ENCODE results near the gene CLASP2.
"Not testable (repeated sequence)": the region's sequence is repeated elsewhere in the genome, so short reads cannot be mapped to it uniquely, and the experiment has no call there.

The CLASP2 gene

DNA sequence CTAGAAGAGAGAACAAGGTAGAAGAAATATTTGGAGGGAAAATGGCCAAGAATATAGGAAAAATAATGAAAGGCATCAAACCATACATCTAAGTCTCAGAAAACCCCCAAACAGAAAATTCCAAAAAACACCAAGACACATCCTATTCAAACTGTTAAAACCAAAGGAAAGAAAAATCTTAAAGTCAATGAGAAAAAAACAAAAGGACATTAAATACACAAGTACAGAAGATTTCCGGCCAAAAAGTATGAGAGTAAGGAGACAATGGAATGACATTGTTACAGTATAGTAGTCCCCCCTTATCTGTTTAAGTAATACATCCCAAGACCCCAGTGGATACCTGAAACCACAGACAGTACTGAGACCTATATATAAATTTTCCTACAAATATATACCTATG, 18.8 kb downstream of the CLASP2 start:
- H3K9me3 ChIP-seq (ENCODE audit: control insufficient read depth in 5 of 5, low read length in 5 of 5): peaks cover 0 to 13% (median 6%) of the 10 kb centered on the region in 5 donors
- H3K36me3 ChIP-seq (ENCODE audit: control insufficient read depth in 5 of 5, insufficient read depth in 5 of 5, low read length in 5 of 5): peaks cover 0 to 2% (median 0%) of the 10 kb centered on the region in 5 donors
- H3K4me1 ChIP-seq (ENCODE audit: control insufficient read depth in 5 of 5, insufficient read depth in 5 of 5, low read length in 5 of 5): peaks cover 0 to 4% (median 0%) of the 10 kb centered on the region in 5 donors
- no peak overlapping the region for H3K27ac ChIP-seq (ENCODE audit: low read depth, low read length)
- no peak overlapping the region for H3K9ac ChIP-seq (ENCODE audit: low read length in 5 of 5)
- H3K4me3 ChIP-seq (ENCODE audit: low read depth in 1 of 5, low read length in 5 of 5): no peak overlapping the region
- H3K27me3 ChIP-seq (ENCODE audit: control insufficient read depth in 5 of 5, insufficient read depth in 4 of 5, low read length in 5 of 5): no peaks in the 10 kb centered on the region

DNA sequence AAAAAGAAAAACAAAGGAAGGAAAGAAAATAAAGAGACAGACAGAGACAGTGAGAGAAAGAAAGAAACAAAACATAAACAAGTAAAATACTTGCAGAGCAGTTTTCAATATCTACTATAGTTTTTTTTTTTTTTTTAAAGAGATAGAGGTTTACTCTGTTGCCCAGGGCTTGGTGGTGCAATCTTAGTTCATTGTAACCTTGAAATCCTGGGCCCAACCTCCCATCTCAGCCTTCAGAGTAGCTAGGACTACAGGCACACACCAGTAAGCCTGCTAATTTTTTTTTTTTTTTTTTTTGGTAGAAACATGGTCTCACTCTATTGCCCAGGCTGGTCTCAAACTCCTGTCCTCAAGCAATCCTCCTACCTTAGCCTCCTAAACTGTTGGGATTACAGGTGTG, 23.1 kb downstream of the CLASP2 start:
- Histone ChIP-seq H3K27ac (ENCODE audit: low read depth, low read length) (no peak overlapping the region), H3K4me3 (ENCODE audit: low read depth in 1 of 5, low read length in 5 of 5) (no peak overlapping the region), H3K36me3 (ENCODE audit: control insufficient read depth in 5 of 5, insufficient read depth in 5 of 5, low read length in 5 of 5) (peaks cover 0 to 5% (median 2%) of the 10 kb centered on the region in 5 donors)

DNA sequence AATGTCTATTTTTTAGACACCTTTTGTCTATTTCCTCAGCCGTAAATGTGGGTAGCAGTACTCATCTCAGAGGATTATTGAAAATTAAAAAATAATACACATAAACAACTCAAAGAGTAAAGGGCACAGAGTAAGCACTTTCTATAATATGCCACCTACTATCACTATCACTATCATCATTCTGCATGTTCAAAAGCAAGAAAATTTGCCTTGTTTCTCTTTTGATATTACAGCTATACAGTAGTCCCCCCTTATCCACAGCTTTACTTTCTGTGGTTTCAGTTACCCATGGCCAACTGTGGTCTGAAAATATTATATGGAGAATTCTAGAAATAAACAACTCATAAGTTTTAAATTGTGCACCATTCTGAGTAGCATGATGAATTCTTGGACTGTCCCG, 27.7 kb downstream of the CLASP2 start:
- Histone ChIP-seq H3K27me3 (ENCODE audit: control insufficient read depth in 5 of 5, insufficient read depth in 4 of 5, low read length in 5 of 5) (no peaks in the 10 kb centered on the region), H3K9ac (ENCODE audit: low read length in 5 of 5) (no peak overlapping the region), H3K27ac (ENCODE audit: low read depth, low read length) (no peak overlapping the region), H3K4me3 (ENCODE audit: low read depth in 1 of 5, low read length in 5 of 5) (no peak overlapping the region), H3K9me3 (ENCODE audit: control insufficient read depth in 5 of 5, low read length in 5 of 5) (no peaks in the 10 kb centered on the region), H3K36me3 (ENCODE audit: control insufficient read depth in 5 of 5, insufficient read depth in 5 of 5, low read length in 5 of 5) (peaks cover 2 to 10% (median 8%) of the 10 kb centered on the region in 5 donors), H3K4me1 (ENCODE audit: control insufficient read depth in 5 of 5, insufficient read depth in 5 of 5, low read length in 5 of 5) (no peaks in the 10 kb centered on the region)

More for the DNA sequence above, 23.1 kb downstream of the CLASP2 start:
- Histone ChIP-seq H3K9me3 (ENCODE audit: control insufficient read depth in 5 of 5, low read length in 5 of 5) (no peaks in the 10 kb centered on the region), H3K4me1 (ENCODE audit: control insufficient read depth in 5 of 5, insufficient read depth in 5 of 5, low read length in 5 of 5) (peaks cover 0 to 4% (median 0%) of the 10 kb centered on the region in 5 donors), H3K9ac (ENCODE audit: low read length in 5 of 5) (no peak overlapping the region), H3K27me3 (ENCODE audit: control insufficient read depth in 5 of 5, insufficient read depth in 4 of 5, low read length in 5 of 5) (no peaks in the 10 kb centered on the region)

DNA sequence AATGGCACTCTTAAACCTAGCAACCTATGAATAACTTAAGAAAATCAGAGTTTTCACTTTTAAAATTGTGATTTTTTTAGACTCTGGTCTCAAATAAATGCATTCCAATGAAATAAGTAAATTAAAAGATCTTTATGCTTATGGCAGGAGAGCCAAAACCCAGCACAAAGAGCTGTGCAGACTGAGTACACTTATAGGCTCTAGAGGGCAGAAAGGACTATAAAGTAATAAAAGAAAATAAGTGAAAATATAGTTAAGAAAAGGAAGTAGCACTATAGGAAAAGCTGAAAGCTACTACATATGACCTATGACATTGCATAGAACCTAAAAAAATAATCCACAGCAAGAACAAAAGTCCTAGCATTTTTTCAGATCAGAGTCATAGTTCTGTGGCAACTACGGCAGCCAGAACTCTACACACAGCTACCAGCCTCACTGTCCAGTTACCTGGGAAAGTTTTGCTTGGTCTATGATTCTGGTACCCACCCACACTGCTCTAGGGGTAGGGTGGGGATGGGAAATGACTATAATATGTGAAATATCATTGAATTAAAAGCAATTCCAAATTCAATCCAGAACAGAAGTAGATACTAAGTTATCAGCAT, 30.5 kb downstream of the CLASP2 start:
- no peaks in the 10 kb centered on the region for H3K9me3 ChIP-seq (ENCODE audit: control insufficient read depth in 5 of 5, low read length in 5 of 5)
- H3K27ac ChIP-seq (ENCODE audit: low read depth, low read length): no peak overlapping the region
- H3K27me3 ChIP-seq (ENCODE audit: control insufficient read depth in 5 of 5, insufficient read depth in 4 of 5, low read length in 5 of 5): no peaks in the 10 kb centered on the region
- peaks cover 4 to 19% (median 8%) of the 10 kb centered on the region in 5 donors for H3K36me3 ChIP-seq (ENCODE audit: control insufficient read depth in 5 of 5, insufficient read depth in 5 of 5, low read length in 5 of 5)
- H3K9ac ChIP-seq (ENCODE audit: low read length in 5 of 5): no peak overlapping the region
- H3K4me3 ChIP-seq (ENCODE audit: low read depth in 1 of 5, low read length in 5 of 5): no peak overlapping the region
- H3K4me1 ChIP-seq (ENCODE audit: control insufficient read depth in 5 of 5, insufficient read depth in 5 of 5, low read length in 5 of 5): no peaks in the 10 kb centered on the region

DNA sequence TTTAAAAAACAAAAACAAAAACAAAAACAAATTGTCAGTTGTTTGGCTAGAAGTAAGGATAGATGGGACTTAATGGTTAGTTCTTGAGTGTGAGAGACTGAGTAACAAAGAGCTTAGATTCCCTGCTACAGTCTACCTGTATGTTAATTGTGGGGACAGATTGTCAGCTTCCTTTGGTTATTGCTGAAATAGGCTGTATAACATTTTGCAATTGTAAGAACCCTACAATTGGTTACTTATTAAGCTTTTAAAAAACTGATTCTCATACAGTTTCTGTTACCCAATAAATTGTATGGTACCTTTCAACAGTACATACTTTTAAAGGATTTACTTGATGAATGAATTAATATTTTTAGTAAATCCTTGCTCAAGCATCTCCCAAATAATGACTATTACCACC, 35.3 kb downstream of the CLASP2 start:
- Histone ChIP-seq H3K36me3 (ENCODE audit: control insufficient read depth in 5 of 5, insufficient read depth in 5 of 5, low read length in 5 of 5) (peaks cover 7 to 23% (median 20%) of the 10 kb centered on the region in 5 donors), H3K27me3 (ENCODE audit: control insufficient read depth in 5 of 5, insufficient read depth in 4 of 5, low read length in 5 of 5) (no peaks in the 10 kb centered on the region), H3K27ac (ENCODE audit: low read depth, low read length) (no peak overlapping the region), H3K4me1 (ENCODE audit: control insufficient read depth in 5 of 5, insufficient read depth in 5 of 5, low read length in 5 of 5) (no peaks in the 10 kb centered on the region), H3K4me3 (ENCODE audit: low read depth in 1 of 5, low read length in 5 of 5) (no peak overlapping the region), H3K9ac (ENCODE audit: low read length in 5 of 5) (no peak overlapping the region), H3K9me3 (ENCODE audit: control insufficient read depth in 5 of 5, low read length in 5 of 5) (peaks cover 0 to 4% (median 0%) of the 10 kb centered on the region in 5 donors)

DNA sequence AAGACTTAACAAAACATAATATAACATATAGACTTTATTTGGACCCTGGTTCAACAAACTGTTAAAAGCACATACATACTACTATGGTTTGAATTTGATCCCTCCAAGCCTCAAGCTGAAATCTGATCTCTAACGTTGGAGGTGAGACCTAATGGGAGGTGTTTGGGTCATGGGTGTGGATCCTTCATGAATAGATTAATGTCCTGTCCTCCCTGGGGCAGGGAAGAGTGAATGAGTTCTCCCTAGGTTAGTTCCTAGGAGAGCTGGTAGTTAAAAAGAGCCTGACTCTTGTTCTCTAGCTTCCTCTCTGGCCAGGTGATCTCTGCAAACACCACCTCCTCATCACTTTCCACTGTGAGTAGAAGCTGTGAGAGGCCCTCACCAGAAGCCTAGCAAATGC, 36.4 kb downstream of the CLASP2 start:
- H3K36me3 ChIP-seq (ENCODE audit: control insufficient read depth in 5 of 5, insufficient read depth in 5 of 5, low read length in 5 of 5): peaks cover 7 to 23% (median 20%) of the 10 kb centered on the region in 5 donors
- H3K4me1 ChIP-seq (ENCODE audit: control insufficient read depth in 5 of 5, insufficient read depth in 5 of 5, low read length in 5 of 5): no peaks in the 10 kb centered on the region
- no peak overlapping the region for H3K9ac ChIP-seq (ENCODE audit: low read length in 5 of 5)
- peaks cover 0 to 4% (median 0%) of the 10 kb centered on the region in 5 donors for H3K9me3 ChIP-seq (ENCODE audit: control insufficient read depth in 5 of 5, low read length in 5 of 5)
- no peak overlapping the region for H3K27ac ChIP-seq (ENCODE audit: low read depth, low read length)
- H3K27me3 ChIP-seq (ENCODE audit: control insufficient read depth in 5 of 5, insufficient read depth in 4 of 5, low read length in 5 of 5): no peaks in the 10 kb centered on the region
- no peak overlapping the region for H3K4me3 ChIP-seq (ENCODE audit: low read depth in 1 of 5, low read length in 5 of 5)

DNA sequence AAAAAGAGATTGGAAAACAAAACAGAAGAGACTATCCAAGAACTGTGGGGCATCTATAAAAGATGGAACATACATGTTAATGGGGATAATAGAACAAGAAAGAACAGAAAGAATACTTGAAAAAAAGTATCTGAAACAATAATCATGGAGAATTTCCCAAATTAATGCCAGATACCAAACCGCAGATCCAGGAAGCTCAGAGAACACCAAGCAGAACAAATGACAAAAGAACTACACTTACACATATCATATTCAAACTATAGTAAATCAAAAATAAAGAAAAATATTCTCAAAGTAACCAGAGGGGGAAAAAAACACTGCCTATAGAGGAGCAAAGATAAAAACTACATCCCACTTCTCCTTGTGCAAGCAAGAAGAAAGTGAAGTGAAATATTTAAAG, 40.0 kb downstream of the CLASP2 start:
- H3K9ac ChIP-seq (ENCODE audit: low read length in 5 of 5): no peak overlapping the region
- no peak overlapping the region for H3K4me3 ChIP-seq (ENCODE audit: low read depth in 1 of 5, low read length in 5 of 5)
- H3K27me3 ChIP-seq (ENCODE audit: control insufficient read depth in 5 of 5, insufficient read depth in 4 of 5, low read length in 5 of 5): no peaks in the 10 kb centered on the region
- no peak overlapping the region for H3K27ac ChIP-seq (ENCODE audit: low read depth, low read length)
- H3K4me1 ChIP-seq (ENCODE audit: control insufficient read depth in 5 of 5, insufficient read depth in 5 of 5, low read length in 5 of 5): no peaks in the 10 kb centered on the region
- peaks cover 0 to 4% (median 0%) of the 10 kb centered on the region in 5 donors for H3K9me3 ChIP-seq (ENCODE audit: control insufficient read depth in 5 of 5, low read length in 5 of 5)
- H3K36me3 ChIP-seq (ENCODE audit: control insufficient read depth in 5 of 5, insufficient read depth in 5 of 5, low read length in 5 of 5): peaks cover 2 to 18% (median 7%) of the 10 kb centered on the region in 5 donors

DNA sequence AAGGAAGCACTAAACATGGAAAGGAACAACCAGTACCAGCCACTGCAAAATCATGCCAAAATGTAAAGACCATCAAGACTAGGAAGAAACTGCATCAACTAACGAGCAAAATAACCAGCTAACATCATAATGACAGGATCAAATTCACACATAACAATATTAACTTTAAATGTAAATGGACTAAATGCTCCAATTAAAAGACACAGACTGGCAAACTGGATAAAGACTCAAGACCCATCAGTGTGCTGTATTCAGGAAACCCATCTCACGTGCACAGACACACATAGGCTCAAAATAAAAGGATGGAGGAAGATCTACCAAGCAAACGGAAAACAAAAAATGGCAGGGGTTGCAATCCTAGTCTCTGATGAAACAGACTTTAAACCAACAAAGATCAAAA, 44.6 kb downstream of the CLASP2 start:
- H3K9ac ChIP-seq (ENCODE audit: low read length in 5 of 5); H3K4me1 ChIP-seq (ENCODE audit: control insufficient read depth in 5 of 5, insufficient read depth in 5 of 5, low read length in 5 of 5); H3K27ac ChIP-seq (ENCODE audit: low read depth, low read length); H3K36me3 ChIP-seq (ENCODE audit: control insufficient read depth in 5 of 5, insufficient read depth in 5 of 5, low read length in 5 of 5); H3K9me3 ChIP-seq (ENCODE audit: control insufficient read depth in 5 of 5, low read length in 5 of 5); H3K4me3 ChIP-seq (ENCODE audit: low read depth in 1 of 5, low read length in 5 of 5); H3K27me3 ChIP-seq (ENCODE audit: control insufficient read depth in 5 of 5, insufficient read depth in 4 of 5, low read length in 5 of 5): not testable (repeated sequence)

DNA sequence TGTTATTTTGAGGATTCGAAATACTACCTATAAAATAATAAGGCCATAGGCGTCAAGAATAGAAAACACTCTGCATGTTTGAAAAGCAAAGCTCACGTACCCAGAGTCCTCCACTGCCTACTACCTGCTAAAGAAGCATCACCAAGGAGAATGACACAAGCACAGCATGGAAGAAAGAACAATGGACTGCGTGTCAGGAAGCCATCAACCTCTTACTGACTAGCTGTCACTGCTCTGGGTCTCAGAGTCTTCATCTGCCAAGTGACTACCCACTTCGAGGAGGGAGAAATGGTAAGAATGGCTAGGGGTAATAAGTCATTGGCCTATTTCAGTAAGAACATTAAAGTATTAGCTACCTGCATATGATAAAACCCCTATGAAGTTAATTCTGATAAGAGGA, 49.4 kb downstream of the CLASP2 start:
- no peak overlapping the region for H3K9ac ChIP-seq (ENCODE audit: low read length in 5 of 5)
- peaks cover 0 to 2% (median 0%) of the 10 kb centered on the region in 5 donors for H3K4me1 ChIP-seq (ENCODE audit: control insufficient read depth in 5 of 5, insufficient read depth in 5 of 5, low read length in 5 of 5)
- no peaks in the 10 kb centered on the region for H3K9me3 ChIP-seq (ENCODE audit: control insufficient read depth in 5 of 5, low read length in 5 of 5)
- H3K27ac ChIP-seq (ENCODE audit: low read depth, low read length): no peak overlapping the region
- H3K36me3 ChIP-seq (ENCODE audit: control insufficient read depth in 5 of 5, insufficient read depth in 5 of 5, low read length in 5 of 5): peaks cover 0 to 5% (median 0%) of the 10 kb centered on the region in 5 donors
- no peaks in the 10 kb centered on the region for H3K27me3 ChIP-seq (ENCODE audit: control insufficient read depth in 5 of 5, insufficient read depth in 4 of 5, low read length in 5 of 5)
- H3K4me3 ChIP-seq (ENCODE audit: low read depth in 1 of 5, low read length in 5 of 5): no peak overlapping the region

DNA sequence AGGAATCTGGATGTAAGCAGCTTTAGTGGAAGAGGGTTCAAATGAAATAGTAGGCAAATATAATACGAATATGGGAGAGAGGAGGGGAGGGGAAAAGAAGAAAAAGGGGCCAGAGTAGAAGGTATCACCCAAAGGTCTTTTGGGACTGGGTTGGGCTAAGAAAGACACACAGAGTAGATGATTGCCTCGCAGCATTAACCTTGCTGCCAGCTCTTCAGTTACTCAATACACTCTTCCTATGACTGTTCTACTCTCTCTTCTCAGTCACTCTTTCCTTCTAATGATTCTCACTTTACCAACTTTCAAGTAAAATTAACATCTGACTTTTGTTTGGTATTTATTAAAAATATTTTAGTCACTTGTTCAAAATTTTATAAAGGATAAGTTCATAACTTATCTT, 52.8 kb downstream of the CLASP2 start:
- Histone ChIP-seq H3K4me3 (ENCODE audit: low read depth in 1 of 5, low read length in 5 of 5) (no peak overlapping the region), H3K36me3 (ENCODE audit: control insufficient read depth in 5 of 5, insufficient read depth in 5 of 5, low read length in 5 of 5) (peaks cover 0 to under 1% (median 0%) of the 10 kb centered on the region in 5 donors), H3K4me1 (ENCODE audit: control insufficient read depth in 5 of 5, insufficient read depth in 5 of 5, low read length in 5 of 5) (peaks cover 0 to 3% (median 0%) of the 10 kb centered on the region in 5 donors), H3K27ac (ENCODE audit: low read depth, low read length) (no peak overlapping the region), H3K9ac (ENCODE audit: low read length in 5 of 5) (no peak overlapping the region), H3K9me3 (ENCODE audit: control insufficient read depth in 5 of 5, low read length in 5 of 5) (no peaks in the 10 kb centered on the region), H3K27me3 (ENCODE audit: control insufficient read depth in 5 of 5, insufficient read depth in 4 of 5, low read length in 5 of 5) (no peaks in the 10 kb centered on the region)
